Left cardiac atrium (tissue), 4 donors: ENCODE data around the gene TIE1. TPM values are rescaled to one million over a fixed set of nuclear protein-coding genes. Genes with fewer than 3 reads are reported as not detected.

Experiments
- ATAC-seq, 2 donors: fragments of 200-7000 bp; cut with Tn5 transposase; one replicate each; pipeline ENCODE4 v1.9.1; 2020; ENCODE audit warnings: mild to moderate bottlenecking in 2 of 2, moderate library complexity in 2 of 2
- DNase-seq: peaks from one replicate; pipeline ENCODE4 v3.0.0-alpha.2; 2020
- intact Hi-C, 2 donors: fragments of 100-400 bp; cut with DNase I; formaldehyde crosslinking; loops; one replicate each; pipeline versions ENCODE4 v1.14.1 to v1.15.1; 2022 to 2023
- total RNA-seq, 2 donors: library from RNA; stranded (reverse); fragmentation: NEBNext Ultra II Directional; extraction: Animal tissue kit (Norgen Biotek cat#: 25700); gene quantifications; one replicate each; pipeline ENCODE4 v1.2.1, GENCODE V29; 2021
- donor health status: DM: no; HTN: yes; CAD: no.
- donor health status: DM: no; HTN: yes; CAD: no; lungs with severe emphysema.
- donor health status: DM: yes; HTN: yes; CAD: no.
- donor health status: Dilated cardiomyopathy.

Gene TIE1
- total RNA-seq, 2 donors from 2014 or later = 23.1 to 38.9 TPM

DNA sequence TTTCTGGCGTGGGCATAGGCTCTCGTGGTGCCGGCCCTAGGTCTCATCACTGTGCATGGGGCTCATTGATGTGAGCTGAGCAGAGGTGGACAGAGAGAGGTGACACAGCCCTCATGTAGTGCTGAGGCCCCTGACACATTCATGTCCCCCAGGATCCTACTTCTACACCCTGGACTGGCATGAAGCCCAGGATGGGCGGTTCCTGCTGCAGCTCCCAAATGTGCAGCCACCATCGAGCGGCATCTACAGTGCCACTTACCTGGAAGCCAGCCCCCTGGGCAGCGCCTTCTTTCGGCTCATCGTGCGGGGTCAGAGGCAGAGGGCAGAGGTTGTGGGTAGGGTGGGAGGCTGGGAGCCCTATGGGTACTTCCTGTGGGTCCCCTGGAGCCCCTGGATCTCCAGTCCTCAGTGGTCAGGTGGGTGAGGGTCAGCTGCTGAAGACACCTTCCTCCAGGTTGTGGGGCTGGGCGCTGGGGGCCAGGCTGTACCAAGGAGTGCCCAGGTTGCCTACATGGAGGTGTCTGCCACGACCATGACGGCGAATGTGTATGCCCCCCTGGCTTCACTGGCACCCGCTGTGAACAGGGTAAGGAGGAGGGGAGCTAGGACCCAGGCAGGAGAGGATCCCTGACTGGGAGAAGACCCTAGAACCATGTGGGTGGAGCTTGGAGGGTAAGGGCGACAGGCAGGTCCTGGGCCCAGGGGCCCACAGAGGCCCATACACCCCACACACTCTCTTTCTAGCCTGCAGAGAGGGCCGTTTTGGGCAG is 6.1 kb downstream of the TIE1 start:
- ATAC-seq (no peak), DNase-seq (peak; percentile 25)
- intact Hi-C loops = no loop called here

GRCh38 chr1:43307458-43308158 is 6.8 kb downstream of the TIE1 start:
- intact Hi-C loops = no loop called here
- peak; percentile 18 for DNase-seq
- ATAC-seq = no peak

GRCh38 chr1:43308635-43309404 is 8.0 kb downstream of the TIE1 start:
- no peak for ATAC-seq
- DNase-seq = peak; percentile 12
- intact Hi-C loops = no loop called here

- no peak for DNase-seq
- intact Hi-C loops = no loop called here
- ATAC-seq = no peak
Observed at GRCh38 chr1:43309405-43310025, 8.7 kb downstream of the TIE1 start.

DNA sequence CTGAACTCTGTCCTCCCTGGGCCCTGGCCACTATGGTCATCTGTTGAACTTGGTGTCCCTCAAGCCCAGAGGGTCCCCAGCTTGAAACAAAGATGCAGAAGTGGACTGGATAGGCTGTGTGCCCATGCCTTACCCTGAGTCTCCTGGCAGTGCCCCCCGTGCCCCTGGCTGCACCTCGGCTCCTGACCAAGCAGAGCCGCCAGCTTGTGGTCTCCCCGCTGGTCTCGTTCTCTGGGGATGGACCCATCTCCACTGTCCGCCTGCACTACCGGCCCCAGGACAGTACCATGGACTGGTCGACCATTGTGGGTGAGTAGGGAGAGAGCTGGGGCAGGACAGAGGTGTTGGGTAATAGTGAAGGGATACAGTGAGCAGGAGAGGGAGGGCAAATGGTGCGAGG is 10.7 kb downstream of the TIE1 start:
- intact Hi-C loops = no loop called here
- no peak for DNase-seq
- no peak for ATAC-seq

- intact Hi-C loops = no loop called here
- DNase-seq (no peak), ATAC-seq (no peak)
Observed at GRCh38 chr1:43312212-43312623, 11.4 kb downstream of the TIE1 start.

GRCh38 chr1:43312663-43313515 is 12.1 kb downstream of the TIE1 start:
- DNase-seq = no peak
- no peak for ATAC-seq
- intact Hi-C loops = no loop called here

GRCh38 chr1:43313771-43314170 is 13.0 kb downstream of the TIE1 start:
- DNase-seq (no peak), ATAC-seq (no peak)
- intact Hi-C loops = no loop called here

DNA sequence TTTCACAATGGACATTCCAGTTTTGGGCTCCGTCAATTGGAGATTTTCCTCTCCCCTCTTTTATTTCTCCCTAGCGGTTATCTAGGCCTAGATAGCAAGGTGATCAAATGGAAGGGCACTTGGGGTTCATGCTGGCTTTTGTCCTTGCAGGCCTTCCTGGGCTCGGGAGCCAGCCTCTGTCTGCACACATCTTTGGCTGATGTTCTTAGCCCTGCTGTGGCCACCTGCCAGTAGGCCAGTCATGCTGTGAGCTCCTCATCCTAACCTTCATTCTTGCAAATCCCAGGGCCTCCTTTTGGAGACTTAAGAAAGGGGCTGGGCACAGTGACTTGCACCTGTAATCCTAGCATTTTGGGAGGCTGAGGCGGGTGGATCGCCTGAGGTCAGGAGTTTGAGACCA is 13.5 kb downstream of the TIE1 start:
- intact Hi-C loops = no loop called here
- DNase-seq (no peak), ATAC-seq (no peak)

DNA sequence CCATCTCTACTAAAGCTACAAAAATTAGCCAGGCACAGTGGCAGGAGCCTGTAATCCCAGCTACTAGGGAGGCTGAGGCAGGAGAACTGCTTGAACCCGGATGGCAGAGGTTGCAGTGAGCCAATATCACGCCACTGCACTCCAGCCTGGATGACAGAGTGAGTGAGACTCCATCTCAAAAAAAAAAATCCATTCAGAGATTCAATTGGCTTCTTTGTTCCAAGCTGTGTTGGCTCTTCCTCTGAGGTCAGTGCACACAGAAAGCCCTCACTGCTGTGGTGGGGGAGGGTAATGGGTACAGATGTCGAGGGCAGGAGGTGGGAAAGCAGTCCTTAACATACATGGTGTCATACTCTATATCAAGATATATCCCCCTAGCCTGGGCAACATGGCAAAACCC is 14.7 kb downstream of the TIE1 start:
- ATAC-seq (no peak), DNase-seq (peak; percentile 7)
- intact Hi-C loops = no loop called here

DNA sequence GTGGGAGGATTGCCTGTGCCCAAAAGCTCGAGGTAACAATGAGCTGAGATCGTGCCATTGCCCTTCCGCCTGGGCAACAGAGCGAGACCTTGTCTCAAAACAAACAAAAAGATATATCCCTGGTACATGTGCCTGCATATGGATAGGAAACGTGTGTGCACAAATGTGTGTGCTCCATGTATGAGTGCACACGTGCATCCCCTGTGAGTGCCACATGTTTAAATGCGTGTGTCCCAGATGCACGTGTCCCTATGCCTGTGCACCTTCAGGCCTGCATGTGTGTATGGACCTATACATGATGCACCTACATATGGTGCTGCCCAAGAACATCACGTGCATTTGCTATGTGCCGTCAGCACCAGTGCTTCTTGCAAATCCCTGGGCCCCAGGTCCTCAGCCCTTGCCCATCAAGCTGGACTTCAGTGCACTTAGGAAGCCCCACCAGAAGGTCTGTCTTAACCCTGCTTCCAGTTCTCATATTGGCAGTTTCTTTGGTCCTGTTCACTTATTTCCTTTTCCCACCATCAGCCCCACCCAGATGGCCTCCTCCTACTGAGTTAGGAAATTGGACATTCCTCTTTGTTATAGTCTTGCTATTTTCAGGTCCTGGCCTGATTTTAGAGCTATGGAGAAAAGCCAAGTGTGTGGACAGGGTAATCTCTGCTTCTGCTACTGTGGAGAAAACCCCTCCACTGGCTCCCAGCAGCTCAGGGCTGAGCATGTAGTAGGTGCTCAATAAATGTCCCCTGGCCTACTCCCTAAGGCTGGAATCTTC is 15.4 kb downstream of the TIE1 start:
- intact Hi-C loops = no loop called here
- ATAC-seq (no peak), DNase-seq (peak; percentile 14)

DNA sequence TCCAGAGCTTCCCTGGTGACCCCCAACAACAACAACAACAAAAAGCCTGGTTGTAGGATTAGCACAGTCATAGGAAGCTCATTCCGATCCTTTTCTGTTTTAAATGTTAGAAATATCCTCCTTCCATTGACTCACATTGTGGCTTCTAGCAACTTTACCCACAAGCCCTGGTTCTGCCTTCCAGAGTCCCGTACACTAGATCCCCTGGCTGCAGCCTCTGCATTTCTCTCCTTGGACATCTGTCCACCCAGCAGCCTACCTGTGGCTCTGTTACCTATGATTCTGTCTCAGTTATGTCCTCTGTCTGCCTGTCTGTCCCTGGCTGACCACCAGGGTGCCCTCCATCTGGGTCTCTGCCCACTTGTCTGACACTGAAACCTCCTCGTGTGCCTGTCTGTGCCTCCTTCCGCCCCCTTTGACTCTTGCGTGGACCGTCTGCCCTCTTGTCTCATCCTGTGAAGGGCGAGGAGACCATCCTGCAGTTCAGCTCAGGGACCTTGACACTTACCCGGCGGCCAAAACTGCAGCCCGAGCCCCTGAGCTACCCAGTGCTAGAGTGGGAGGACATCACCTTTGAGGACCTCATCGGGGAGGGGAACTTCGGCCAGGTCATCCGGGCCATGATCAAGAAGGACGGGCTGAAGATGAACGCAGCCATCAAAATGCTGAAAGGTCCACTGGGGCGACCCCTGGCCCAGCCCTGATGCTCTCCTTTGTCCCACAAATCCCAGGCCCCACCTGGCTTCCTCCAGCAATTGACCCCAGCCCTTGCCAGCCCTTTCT is 16.1 kb downstream of the TIE1 start:
- intact Hi-C loops = no loop called here
- ATAC-seq = no peak
- peak; percentile 13 for DNase-seq

- intact Hi-C loops = no loop called here
- DNase-seq = peak; percentile 13
- ATAC-seq = peak; percentile 8 to 38
Observed at GRCh38 chr1:43317817-43318471, 17.2 kb downstream of the TIE1 start.

- intact Hi-C loops = no loop called here
- DNase-seq (no peak), ATAC-seq (no peak)
Observed at GRCh38 chr1:43318831-43319230, 18.0 kb downstream of the TIE1 start.

DNA sequence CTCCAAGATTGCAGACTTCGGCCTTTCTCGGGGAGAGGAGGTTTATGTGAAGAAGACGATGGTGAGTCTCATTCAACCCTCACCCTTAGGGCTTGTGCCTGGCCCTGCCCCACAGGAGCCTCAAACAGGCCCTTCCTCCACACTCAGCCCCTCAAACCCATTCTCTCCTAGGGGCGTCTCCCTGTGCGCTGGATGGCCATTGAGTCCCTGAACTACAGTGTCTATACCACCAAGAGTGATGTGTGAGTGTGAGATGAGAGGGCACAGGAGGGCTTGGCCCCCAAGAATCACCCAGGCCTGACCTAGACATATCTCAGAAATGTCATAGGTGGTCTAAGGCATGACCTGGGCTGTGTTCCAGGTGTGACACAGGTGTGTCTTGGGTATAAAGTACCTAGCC is 18.5 kb downstream of the TIE1 start:
- intact Hi-C loops = no loop called here
- DNase-seq = no peak
- no peak for ATAC-seq

DNA sequence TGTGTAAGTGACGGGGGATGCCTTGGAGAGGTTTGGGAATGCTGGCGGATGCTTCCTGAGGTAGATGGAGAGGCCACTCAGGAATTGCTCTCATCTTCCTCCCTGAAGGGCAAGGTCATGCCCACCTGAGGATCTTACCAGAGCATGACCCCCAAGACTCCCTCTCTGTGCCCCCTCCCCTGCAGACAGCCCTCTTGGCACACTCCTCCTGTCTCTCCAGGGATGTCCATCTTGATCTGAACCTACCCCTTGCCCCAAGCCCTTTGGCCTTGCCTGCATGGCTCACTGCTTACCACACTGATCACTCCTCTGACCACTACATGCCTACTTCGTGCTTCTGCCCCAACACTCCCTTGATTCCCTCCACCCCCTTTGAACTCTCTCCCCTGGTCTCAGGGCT is 19.0 kb downstream of the TIE1 start:
- ATAC-seq (no peak), DNase-seq (peak; percentile 16)
- intact Hi-C loops = no loop called here
